GM18867 (cell line): ENCODE results near the gene STARD9.

Source experiments
- ATAC-seq: cut with Tn5 transposase; IDR thresholded peaks from one replicate; pipeline ENCODE4 v1.9.1; 2021; ENCODE audit warnings: mild to moderate bottlenecking, moderate library complexity; ENCODE audit not compliant: unreplicated experiment

The STARD9 gene

DNA sequence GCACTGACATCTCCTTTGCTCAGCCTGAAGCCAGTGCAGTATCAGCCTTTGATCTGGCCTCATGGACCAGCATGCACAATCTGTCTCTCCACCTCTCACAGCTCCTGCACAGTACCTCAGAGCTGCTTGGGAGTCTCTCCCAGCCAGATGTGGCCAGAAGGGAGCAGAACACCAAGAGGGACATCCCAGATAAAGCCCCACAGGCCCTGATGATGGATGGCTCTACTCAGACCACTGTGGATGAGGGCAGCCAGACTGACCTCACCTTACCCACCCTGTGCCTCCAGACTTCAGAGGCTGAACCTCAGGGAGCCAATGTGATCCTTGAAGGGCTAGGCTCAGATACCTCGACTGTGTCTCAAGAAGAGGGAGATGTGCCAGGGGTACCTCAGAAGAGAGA, 117.1 kb downstream of the STARD9 start:
- ATAC-seq: no peak

DNA sequence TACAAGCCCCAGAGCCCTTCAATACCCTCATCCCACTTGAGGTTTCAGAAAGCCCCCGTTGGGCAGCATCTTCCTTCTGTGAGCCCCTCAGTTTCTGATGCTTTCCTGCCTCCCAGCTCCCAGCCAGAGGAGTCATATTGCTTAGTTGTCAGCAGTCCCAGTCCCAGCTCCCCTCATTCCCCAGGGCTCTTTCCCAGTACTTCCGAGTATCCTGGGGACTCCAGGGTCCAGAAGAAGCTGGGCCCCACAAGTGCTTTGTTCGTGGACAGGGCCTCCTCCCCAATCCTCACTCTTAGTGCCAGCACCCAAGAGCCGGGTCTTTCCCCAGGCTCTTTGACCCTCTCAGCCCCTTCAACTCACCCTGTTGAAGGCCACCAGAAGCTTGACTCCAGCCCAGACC, 117.6 kb downstream of the STARD9 start:
- ATAC-seq: no peak

DNA sequence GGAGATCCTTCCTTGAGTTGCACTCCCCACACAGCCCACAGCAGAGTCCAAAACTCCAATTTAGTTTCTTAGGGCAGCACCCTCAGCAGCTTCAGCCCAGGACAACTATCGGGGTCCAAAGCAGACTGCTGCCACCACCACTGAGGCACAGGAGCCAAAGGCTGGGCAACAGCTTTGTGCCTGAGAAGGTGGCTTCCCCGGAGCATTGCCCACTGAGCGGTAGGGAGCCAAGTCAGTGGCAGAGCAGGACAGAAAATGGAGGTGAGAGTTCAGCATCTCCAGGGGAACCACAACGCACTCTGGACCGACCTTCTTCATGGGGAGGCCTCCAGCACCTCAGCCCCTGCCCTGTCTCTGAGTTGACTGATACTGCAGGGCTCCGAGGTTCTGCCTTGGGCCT, 118.1 kb downstream of the STARD9 start:
- ATAC-seq: no peak

DNA sequence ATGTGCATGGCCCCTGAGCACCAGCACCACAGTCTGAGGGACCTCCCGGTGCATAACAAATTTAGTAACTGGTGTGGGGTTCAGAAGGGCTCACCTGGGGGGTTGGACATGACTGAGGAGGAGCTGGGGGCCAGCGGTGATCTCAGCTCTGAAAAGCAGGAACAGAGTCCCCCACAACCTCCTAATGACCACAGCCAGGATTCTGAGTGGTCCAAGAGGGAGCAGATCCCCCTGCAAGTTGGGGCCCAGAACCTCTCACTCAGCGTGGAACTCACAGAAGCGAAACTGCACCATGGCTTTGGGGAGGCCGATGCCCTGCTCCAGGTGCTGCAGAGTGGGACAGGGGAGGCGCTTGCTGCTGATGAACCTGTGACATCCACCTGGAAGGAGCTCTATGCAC, 118.5 kb downstream of the STARD9 start:
- no peak for ATAC-seq

DNA sequence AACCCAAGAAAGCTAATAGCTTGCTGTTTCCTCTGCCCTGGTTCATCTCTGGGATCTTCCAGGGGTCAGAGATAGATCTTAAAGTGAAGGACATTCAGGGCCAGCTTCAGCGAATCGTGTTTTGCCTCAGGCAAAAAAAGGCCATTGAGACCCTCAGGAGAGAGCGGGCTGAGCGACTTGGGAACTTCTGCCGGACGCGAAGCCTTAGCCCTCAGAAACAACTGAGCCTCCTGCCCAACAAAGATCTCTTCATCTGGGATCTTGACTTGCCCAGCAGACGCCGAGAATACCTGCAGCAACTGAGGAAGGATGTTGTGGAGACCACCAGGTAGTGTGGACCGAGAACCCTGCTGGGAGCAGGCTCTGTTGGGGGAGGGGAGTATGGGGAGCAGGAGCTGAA, 119.0 kb downstream of the STARD9 start:
- no peak for ATAC-seq

DNA sequence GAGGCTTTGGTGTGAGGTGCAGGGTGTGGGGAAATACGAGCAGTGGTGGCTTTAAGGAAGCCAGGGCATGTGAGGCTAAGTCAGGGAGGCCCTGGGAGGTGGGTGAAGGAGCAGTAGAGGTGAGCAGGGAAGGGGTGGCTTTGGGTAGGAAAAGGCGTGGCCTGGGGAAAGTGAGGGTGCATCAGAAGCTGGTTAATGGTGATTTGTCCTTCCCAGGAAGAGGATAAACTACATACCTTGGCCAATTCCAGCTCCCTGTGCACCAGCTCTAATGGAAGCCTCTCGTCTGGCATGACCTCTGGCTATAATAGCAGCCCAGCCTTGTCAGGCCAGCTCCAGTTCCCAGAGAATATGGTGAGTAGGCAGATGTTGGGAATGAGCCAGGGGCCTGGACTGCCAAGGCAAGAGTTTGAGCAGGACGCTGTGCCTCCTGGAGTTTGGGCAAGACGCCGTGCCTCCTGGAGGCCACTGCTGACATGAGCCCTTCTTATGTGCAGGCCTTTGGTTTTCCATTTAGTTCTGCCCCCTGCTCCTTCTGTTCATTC, 120.2 kb downstream of the STARD9 start:
- no peak for ATAC-seq

DNA sequence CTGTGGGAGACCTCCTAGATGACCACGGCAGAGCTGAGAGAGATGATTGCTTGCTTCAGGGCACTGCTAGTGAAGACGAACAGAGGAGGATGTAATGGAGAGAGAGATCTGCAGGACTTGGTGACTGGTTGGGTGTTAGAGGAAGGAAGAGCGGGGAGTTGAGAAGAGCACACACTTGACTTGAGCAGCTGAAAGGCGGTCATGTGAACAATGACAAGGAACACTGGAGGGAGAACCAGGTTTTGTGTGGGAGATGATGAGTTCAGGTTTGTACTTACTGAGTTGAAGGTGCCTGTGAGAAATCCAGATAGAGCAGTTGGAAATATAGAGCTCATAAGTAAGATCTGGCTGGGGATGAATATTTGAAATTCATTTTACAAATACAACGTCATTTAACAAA, 121.2 kb downstream of the STARD9 start:
- ATAC-seq: no peak

DNA sequence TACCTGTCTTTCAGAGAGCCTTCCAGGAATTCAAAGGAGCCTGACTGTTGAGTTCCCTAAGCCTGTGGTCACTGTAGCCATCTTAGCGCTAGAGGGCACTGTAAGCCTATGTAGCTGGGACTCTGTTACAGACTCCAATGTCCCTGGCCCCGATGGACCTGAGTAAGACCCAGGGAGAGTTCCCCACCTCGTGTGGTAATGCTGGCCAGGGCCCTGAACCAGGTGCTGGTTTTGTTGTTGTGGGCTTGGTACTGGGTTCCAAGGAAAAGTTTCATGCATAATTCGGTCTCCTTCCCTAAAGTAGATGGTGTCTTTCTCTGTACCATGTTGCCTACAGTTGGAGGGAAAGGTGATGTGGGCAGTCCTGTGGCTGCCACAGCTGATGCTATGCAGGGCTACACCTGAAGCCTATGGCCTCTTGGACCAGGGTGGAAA, 129.1 kb downstream of the STARD9 start:
- ATAC-seq: peak; percentile 53

DNA sequence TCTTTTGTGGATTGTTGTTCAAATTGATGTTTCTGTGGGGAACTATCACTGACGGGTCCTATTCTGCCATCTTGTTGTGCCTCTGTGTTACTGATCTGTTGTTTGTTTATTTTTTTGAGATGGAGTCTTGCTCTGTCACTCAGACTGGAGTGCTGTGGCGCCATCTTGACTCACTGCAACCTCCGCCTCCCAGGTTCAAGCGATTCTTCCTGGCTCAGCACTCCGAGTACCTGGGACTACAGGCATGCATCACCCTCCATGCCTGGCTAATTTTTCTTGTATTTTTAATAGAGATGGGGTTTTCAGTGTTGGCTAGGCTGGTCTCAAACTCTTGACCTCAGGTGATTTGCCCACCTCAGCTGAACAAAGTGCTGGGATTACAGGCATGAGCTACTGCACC, 129.9 kb downstream of the STARD9 start:
- ATAC-seq: no peak

DNA sequence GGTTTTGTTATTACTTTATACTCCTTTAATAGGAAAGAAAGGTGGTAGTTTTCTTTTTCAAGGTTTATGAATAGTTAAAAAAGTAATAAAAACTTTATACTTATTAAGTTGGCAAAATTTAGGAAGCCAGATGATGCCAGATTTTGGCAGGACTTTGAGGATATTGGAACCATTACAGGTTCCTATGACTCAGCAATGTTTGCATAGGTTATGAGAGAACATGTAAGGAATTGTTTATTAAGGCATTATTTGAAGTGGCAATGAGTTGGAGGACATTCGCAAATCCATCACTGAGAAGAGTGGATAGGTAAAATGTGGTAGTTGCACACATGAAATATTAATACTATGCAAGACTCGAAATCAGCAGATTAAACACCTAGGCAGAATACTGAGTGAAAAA, 131.7 kb downstream of the STARD9 start:
- ATAC-seq: no peak

DNA sequence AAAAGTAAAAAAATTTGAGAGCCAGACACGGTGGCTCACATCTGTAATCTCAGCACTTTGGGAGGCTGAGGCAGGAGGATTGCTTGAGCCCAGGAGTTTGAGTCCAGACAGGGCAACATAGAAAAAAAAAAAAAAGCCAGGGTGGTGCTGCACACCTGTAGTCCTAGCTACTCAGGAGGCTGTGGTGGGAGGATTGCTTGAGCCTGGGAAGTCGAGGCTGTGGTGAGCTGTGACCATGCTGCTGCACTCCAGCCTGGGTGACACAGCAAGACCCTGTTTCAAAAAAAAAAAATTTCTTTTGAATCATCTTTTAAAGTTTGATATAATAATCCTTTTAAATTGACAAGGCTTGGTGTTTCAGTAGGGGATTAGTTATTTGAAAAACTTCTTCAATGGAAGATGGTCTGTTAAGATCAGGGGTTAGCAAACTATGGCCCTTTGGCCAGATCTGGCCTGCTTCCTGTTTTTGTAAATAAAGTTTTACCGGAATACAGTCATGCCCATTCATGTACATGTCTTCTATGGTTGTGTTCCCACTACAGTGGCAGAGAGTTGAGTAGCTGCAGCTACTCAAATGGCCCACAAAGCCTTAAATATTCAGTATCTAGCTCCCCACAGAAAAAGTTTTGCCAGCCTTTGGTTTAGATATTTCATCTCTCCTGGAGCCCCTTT, 132.6 kb downstream of the STARD9 start:
- ATAC-seq: no peak

DNA sequence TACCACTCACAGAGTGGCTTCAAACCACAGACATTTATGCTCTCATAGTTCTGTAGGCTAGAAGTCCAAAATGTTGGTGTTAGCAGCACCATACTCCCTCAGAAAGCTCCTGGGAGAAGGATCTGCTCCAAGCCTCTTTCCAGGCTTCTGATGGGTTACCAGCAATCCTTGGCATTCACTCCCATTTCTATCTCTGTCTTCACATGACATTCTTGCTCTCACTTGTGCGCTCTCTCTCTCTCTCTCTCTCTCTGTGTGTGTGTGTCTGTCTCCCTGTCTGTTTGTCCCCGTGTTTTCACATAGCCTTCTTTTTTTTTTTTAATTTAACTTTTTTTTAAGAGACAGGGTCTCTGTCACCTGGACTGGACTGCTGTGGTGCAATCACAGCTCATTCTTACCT, 135.3 kb downstream of the STARD9 start:
- ATAC-seq: no peak

DNA sequence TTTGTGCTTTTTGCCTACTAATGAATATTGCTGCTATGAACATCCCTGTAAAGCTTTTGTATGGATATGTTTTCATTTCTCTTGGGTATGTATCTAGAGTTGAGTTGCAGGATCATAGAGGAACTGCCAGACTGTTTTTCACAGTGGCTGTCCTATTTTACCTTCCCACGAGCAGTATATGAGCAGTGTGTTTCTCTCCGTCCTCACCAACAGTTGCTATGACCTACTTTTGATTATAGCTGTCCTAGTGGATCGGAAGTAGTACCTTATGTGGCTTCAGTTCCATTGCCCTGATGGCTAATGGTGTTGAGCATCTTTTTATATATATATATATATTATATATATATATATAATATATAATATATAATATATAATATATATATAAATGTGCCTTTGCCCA, 136.3 kb downstream of the STARD9 start:
- no peak for ATAC-seq

DNA sequence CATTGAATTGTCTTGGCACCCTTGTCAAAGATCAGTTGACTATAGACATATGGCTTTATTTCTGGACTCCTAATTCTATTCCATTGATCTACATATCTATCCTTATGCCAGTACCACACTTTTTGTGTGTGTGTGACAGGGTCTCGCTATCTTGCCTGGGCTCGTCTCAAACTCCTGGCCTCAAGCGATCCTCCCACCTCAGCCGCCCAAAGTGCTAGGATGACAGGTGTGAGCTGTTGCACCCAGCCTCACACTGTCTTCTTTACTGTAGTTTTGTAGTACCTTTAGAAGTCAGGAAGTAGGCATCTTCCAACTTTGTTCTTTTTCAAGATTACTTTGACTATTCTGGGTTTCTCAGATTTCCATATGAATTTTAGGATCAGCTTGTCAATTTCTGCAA, 137.2 kb downstream of the STARD9 start:
- no peak for ATAC-seq

DNA sequence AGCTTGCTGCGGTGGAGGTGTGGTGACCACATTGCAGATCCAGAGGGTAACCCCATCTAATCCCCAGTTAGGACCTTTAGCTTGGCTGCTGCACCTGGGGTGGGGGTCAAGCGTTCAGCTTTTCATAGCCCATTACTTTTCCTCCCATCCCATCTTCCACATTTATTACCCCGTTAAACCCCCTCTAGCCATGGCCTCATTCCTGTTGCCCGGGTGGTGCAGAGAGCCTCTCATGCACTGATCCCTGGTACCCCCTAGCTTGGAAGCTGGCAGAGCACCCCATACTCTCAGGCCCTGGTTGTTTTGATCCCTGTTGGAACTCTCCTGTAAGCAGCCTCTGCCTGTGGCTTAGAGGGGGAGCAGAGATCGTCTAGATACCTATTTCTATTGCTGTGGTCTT, 140.7 kb downstream of the STARD9 start:
- no peak for ATAC-seq

DNA sequence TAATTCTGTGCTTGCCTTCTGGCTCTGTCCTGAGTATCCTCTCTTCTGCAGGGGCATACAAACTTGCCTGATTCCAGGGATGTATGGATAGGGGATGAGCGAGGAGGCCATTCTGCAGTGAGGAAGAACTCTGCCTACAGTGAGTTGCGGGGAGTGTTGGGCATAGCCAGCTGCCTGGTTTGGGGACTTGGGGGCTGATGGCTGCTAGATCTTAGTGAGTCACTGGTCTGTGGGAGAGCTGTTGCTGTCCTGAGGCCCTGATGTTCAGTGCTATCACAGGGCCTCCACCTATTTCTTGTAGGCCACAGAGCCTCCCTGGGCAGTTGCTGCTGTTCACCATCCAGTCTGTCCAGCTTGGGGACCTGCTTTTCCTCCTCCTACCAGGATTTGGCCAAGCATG, 141.2 kb downstream of the STARD9 start:
- no peak for ATAC-seq

DNA sequence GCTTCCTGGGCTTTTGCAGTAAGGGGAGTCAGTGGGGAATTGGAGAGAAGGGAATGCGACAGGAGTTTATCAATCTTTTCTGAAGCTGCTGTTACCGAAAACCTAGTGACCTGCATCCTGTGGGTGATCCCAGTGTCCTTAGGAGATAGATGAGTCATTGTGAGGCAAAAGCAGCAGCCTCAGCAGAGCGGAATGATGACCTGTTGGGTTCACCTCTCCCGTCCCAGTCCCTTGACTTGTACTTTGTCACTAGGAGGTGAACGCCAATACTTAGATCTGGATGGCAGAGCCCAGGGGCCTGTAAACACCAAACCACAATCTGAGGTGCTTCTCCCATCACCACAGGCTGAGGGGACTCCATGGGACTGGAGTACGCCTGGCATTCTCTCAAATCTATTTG, 143.6 kb downstream of the STARD9 start:
- no peak for ATAC-seq

DNA sequence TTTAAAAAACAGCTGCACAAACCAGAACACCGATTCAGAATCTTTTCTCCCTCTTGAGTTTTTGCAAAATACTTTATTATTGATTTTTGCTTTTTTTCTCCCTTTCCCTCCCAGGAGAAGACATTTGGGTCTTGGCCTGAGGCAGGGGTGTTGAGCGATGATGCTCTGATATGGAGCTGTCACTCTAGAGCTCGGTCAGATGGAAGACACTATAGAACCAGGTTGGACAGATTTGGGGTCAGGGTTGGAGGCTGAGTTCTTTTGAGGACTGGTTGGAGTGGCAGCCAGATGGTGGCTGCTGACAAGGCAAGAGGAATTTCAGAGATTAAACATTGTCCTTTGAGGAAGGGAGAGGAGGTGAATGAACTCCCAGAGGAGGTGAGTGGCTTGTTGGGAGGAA, 144.7 kb downstream of the STARD9 start:
- no peak for ATAC-seq

DNA sequence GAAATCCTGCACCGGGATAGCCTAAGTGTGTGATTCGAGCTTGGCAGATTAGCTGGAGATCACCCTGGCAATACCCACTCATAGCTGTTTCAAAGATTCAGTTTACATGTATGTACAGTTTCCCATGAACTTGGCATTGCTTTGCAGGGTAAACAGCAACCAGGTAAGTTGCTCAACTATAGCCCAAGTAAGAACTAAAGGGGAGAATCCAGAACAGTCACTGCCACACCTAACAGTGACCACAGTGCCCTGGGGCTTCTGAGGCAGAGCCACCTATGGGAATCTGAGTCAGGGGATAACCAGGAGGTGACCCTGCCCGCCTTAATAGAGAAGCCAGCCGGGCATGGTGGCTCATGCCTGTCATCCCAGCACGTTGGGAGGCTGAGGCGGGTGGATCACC, 145.6 kb downstream of the STARD9 start:
- no peak for ATAC-seq

DNA sequence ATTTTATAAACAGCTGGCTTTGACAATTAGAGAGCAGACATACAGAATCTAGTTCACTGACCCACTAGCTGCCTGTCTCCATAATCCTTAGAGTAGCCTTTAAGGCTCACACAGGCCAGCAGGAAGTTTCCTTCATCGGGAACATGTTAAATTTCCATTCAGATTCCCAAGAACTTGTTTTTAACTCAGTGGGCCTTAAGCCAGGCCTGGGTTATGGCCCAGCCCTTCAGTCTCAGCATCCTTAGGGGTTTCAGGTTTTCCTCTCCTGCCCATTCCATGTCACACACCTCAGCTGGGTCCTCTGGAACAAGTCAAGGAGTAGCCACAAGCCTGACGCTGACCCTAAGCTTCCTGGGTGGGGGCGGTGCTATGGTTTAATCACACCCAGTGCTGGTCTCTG, 146.5 kb downstream of the STARD9 start:
- no peak for ATAC-seq

DNA sequence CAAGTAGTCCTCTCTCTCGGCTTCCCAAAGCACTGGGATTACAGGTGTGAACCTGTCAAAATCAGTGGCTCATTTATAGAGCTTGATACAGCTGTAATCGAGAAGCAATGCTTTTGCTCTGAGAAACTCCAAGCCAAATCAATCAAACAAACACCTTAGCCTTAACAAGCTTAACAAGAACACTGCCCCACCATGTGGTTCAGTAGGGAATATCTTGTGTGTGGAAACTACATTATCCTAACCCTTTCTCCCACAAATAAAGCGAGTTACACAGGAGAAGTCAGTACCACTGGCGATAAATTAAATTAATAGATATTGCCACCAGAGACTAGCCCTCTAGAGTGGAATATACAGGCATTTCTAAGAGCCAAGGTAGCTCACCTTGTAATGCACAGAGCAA, 147.7 kb downstream of the STARD9 start:
- ATAC-seq: no peak

DNA sequence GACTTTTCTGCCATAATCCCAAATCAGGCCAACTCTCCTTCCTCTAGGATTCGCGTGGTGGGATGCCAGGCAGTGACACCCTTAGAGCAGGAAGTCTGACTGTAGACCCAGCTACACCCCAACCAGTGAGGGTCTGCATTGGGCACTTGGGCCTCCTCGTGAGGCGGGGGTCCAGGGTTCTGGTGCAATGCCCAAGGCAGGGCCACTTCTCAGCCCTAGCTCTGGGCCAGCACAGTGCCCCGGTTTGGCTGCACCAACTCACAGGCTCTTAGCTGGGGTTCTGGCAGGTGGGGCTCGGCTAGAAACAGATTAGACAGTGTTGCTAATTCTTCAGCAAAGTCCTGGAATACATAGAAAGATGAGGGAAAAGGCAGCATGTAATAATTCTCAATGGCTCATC, 148.9 kb downstream of the STARD9 start:
- ATAC-seq: no peak

DNA sequence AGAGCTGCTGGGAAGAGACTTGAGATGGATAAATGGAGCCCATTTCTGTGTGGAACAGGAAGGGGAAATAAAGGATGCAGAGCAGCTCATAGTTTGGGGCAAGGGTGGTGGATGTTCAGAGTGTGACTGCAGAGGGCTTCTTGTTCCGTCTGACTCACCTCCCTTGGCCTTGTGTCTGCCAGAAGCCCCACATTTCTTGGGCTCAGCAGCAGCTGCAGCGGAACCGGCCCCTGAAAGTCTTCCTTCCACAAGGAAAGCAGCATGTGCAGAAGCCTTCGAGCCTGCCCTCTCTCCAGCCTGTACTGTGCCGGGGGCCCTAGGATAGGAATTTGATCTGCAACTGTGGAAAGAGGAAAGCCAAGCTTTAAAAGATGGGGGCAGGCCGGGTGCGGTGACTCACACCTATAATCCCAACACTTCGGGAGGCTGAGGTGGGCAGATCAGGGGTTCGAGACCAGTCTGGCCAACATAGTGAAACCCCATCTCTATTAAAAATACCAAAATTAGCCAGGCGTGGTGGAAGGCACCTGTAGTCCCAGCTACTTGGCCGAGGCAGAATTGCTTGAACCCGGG, 150.0 kb downstream of the STARD9 start:
- ATAC-seq: no peak
